Glomerular visceral epithelial cell (primary cell): ENCODE results near the gene SLC35A1.

Experiments used
- DNase-seq: peaks from one replicate; pipeline ENCODE4 v3.0.0-alpha.2; 2016; ENCODE audit errors: extremely low spot score

The SLC35A1 gene

GRCh38 chr6:87529221-87529620 is 56.4 kb downstream of the SLC35A1 start:
- DNase-seq, result no peak

GRCh38 chr6:87534377-87535047 is 61.7 kb downstream of the SLC35A1 start:
- no peak for DNase-seq

- no peak for DNase-seq
These were observed 65.9 kb downstream of the SLC35A1 start for GRCh38 chr6:87538510-87539260.

GRCh38 chr6:87539554-87539953 is 66.8 kb downstream of the SLC35A1 start:
- no peak for DNase-seq

GRCh38 chr6:87540539-87540938 is 67.8 kb downstream of the SLC35A1 start:
- no peak for DNase-seq

GRCh38 chr6:87541041-87541440 is 68.3 kb downstream of the SLC35A1 start:
- no peak for DNase-seq

GRCh38 chr6:87541744-87542143 is 69.0 kb downstream of the SLC35A1 start:
- DNase-seq, result no peak

GRCh38 chr6:87543696-87544473 is 71.1 kb downstream of the SLC35A1 start:
- DNase-seq, result no peak

- no peak for DNase-seq
These were observed 71.6 kb downstream of the SLC35A1 start for GRCh38 chr6:87544474-87544735.

- no peak for DNase-seq
These were observed 79.0 kb downstream of the SLC35A1 start for GRCh38 chr6:87551799-87552198.

- no peak for DNase-seq
These were observed 80.5 kb downstream of the SLC35A1 start for GRCh38 chr6:87553159-87553765.

- DNase-seq, result no peak
These were observed 82.7 kb downstream of the SLC35A1 start for GRCh38 chr6:87555506-87555905.

GRCh38 chr6:87558446-87558845 is 85.7 kb downstream of the SLC35A1 start:
- DNase-seq, result no peak

GRCh38 chr6:87561017-87561416 is 88.2 kb downstream of the SLC35A1 start:
- DNase-seq, result no peak
